ENCODE results near the gene DLG2.
"Not testable (repeated sequence)": the region's sequence is repeated elsewhere in the genome, so short reads cannot be mapped to it uniquely, and the experiment has no call there.

Gene DLG2

DNA sequence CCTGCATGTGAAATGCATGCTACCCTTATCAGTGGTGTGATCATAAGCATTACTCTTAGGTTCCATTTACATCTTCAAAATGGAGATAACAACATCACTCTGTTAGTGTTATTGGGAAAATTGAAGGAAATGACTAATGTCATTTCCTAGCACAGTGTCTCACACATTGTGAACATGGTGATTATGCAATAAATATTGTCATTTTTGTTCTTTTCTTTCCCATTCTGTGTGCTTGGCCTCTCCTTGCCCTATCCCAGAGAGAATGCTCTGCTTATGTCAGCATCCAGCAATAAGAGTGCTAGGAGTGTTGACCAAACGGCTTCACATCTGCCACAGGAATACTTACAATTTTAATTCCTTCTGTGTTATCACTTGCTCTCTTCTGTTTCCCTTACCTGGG is 1316.9 kb downstream of the DLG2 start:
- TF ChIP-seq, protein P1, sequence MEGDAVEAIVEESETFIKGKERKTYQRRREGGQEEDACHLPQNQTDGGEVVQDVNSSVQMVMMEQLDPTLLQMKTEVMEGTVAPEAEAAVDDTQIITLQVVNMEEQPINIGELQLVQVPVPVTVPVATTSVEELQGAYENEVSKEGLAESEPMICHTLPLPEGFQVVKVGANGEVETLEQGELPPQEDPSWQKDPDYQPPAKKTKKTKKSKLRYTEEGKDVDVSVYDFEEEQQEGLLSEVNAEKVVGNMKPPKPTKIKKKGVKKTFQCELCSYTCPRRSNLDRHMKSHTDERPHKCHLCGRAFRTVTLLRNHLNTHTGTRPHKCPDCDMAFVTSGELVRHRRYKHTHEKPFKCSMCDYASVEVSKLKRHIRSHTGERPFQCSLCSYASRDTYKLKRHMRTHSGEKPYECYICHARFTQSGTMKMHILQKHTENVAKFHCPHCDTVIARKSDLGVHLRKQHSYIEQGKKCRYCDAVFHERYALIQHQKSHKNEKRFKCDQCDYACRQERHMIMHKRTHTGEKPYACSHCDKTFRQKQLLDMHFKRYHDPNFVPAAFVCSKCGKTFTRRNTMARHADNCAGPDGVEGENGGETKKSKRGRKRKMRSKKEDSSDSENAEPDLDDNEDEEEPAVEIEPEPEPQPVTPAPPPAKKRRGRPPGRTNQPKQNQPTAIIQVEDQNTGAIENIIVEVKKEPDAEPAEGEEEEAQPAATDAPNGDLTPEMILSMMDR (IDR thresholded peaks at IDR 0.05; ENCODE audit: borderline replicate concordance, control extremely low read depth, extremely low read depth, insufficient read depth, missing control alignments): no peak
- no peak for DNase-seq (ENCODE audit: low spot score)
- in situ Hi-C loops (cut with MboI; ENCODE audit: low sequenced_read_pairs, unreplicated experiment): no loop called here

DNA sequence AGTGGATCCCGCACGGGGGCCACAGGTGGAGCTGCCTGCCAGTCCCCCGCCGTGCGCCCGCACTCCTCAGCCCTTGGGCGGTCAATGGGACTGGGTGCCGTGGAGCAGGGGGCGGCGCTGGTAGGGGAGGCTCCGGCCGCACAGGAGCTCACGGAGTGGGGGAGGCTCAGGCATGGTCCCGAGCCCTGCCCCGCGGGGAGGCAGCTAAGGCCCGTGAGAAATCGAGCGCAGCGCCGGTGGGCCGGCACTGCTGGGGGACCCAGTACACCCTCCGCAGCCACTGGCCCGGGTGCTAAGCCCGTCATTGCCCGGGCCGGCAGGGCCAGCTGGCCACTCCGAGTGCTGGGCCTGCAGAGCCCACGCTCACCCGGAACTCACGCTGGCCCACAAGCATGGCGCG is 1318.7 kb downstream of the DLG2 start:
- DNase-seq (ENCODE audit: low spot score); in situ Hi-C loops (cut with MboI; ENCODE audit: low sequenced_read_pairs, unreplicated experiment): not testable (repeated sequence)

- in situ Hi-C loops (cut with MboI; ENCODE audit: low sequenced_read_pairs, unreplicated experiment): no loop called here
- no peak for DNase-seq (ENCODE audit: low spot score)
- TF ChIP-seq, protein P1 (IDR thresholded peaks at IDR 0.05; ENCODE audit: borderline replicate concordance, control extremely low read depth, extremely low read depth, insufficient read depth, missing control alignments): no peak
These were observed 1327.1 kb downstream of the DLG2 start for GRCh38 chr11:84300092-84300491.

DNA sequence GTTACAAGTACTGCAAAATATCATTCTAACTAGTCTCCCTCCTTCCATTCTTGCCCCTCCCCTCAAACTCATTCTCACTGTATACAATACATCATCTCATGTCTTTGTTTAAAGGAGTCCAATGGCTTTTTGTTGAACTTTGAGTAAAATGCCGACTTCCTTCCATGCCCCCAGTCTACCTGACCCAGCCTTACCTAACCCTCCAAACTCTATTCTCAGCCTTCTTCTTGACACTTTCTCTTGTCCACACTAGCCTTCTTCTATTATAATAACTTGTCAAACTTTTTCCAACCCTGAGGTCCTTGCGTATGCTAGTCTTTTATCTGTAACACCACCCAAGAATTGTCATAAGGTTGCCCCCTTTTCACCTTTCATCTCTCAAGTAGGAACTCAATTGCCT is 1329.6 kb downstream of the DLG2 start:
- no peak for DNase-seq (ENCODE audit: low spot score)
- in situ Hi-C loops (cut with MboI; ENCODE audit: low sequenced_read_pairs, unreplicated experiment): no loop called here
- TF ChIP-seq, protein P1 (IDR thresholded peaks at IDR 0.05; ENCODE audit: borderline replicate concordance, control extremely low read depth, extremely low read depth, insufficient read depth, missing control alignments): no peak

- in situ Hi-C loops (cut with MboI; ENCODE audit: low sequenced_read_pairs, unreplicated experiment): no loop called here
- no peak for DNase-seq (ENCODE audit: low spot score)
- TF ChIP-seq, protein P1 (IDR thresholded peaks at IDR 0.05; ENCODE audit: borderline replicate concordance, control extremely low read depth, extremely low read depth, insufficient read depth, missing control alignments): no peak
These were observed 1331.3 kb downstream of the DLG2 start for GRCh38 chr11:84295815-84296214.

GRCh38 chr11:84292955-84293354 is 1334.2 kb downstream of the DLG2 start:
- no peak for DNase-seq (ENCODE audit: low spot score)
- in situ Hi-C loops (cut with MboI; ENCODE audit: low sequenced_read_pairs, unreplicated experiment): no loop called here
- TF ChIP-seq, protein P1 (IDR thresholded peaks at IDR 0.05; ENCODE audit: borderline replicate concordance, control extremely low read depth, extremely low read depth, insufficient read depth, missing control alignments): no peak

DNA sequence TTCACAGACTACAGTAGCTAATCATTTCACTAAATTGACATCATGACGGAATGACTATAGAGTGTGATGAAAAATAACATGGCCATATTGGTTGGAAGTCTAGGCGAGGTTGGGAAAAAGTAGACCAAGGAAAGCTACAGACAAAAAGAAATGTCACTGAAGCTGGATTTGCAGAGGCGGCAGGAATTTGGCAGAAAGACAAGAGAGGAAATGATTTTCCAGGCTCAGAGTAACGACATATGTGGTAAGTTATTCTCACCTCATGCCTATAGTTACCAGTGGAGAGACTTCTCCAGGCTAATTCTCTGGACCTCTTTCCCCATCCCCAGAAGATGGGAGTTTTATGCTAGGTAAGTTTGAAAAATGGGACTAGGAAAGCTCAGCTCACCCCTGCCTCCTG is 1335.1 kb downstream of the DLG2 start:
- in situ Hi-C loops (cut with MboI; ENCODE audit: low sequenced_read_pairs, unreplicated experiment): no loop called here

More for the DNA sequence above, 1335.1 kb downstream of the DLG2 start:
- no peak for DNase-seq (ENCODE audit: low spot score)
- TF ChIP-seq, protein P1 (IDR thresholded peaks at IDR 0.05; ENCODE audit: borderline replicate concordance, control extremely low read depth, extremely low read depth, insufficient read depth, missing control alignments): no peak
